GM06990 (cell line): ENCODE measurements around the gene TALDO1.

Source experiments
- DNase-seq: peaks from one replicate; pipeline ENCODE4 v3.0.0-alpha.2; 2011; ENCODE audit not compliant: insufficient read length; ENCODE audit errors: extremely low read depth
- H3K27me3 ChIP-seq: replicated peaks from 2 replicates; pipeline ENCODE4 v1.6.0; 2011; ENCODE audit warnings: low read length; ENCODE audit not compliant: control insufficient read depth, insufficient read depth
- H3K36me3 ChIP-seq: 2 replicates; pipeline ENCODE4 v1.5.1; 2011; ENCODE audit warnings: low read length; ENCODE audit not compliant: control insufficient read depth, insufficient read depth
- H3K4me3 ChIP-seq: replicated peaks from 2 replicates; pipeline ENCODE4 v1.5.1; 2011; ENCODE audit warnings: low read depth, mild to moderate bottlenecking, control low read depth, low read length
- CTCF ChIP-seq: IDR thresholded peaks from 2 replicates; pipeline ENCODE4 v1.5.1; 2011; ENCODE audit warnings: low read length, control low read depth, mild to moderate bottlenecking, inconsistent platforms; ENCODE audit not compliant: insufficient read depth, poor library complexity, severe bottlenecking

TALDO1 gene

DNA sequence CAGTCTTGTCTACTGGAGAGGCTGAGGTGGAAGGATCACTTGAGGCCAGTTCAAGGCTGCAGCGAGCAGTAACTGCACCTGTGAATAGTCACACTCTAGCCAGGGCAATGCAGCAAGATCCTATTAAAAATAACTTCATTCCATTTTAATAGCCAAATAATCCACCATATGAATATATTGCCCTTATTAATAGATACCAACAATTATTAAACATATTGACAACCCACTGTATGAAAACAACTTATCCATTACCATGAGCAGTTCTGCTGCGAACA, 19.6 kb downstream of the TALDO1 start:
- Histone ChIP-seq H3K27me3 (no peaks in the 10 kb centered on the region), H3K36me3 (peaks cover 42% of the 10 kb centered on the region), H3K4me3 (no peak overlapping the region)
- DNase-seq: no peak
- no peak for TF ChIP-seq CTCF

DNA sequence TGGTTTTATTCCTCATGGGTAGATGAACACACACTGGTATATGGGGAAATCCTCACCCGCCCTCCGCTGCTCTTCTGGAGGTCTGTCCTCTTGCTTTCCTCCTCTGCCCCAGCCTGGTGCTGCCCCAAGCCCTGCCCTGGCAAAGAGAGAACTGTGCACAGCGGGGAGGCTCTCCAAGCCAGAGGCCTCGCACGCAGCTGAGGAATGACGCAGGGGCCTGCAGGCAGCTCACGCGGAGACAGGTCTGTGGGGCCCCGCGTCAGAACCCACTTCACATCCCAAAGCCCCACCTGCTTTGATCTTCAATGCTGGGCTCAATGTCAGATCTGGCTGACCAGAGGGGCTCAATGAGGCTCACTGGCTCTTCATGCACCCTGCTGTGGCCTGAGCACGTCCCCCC, 20.0 kb downstream of the TALDO1 start:
- H3K27me3 ChIP-seq: no peaks in the 10 kb centered on the region
- TF ChIP-seq CTCF: no peak
- no peak for DNase-seq
- H3K4me3 ChIP-seq: no peak overlapping the region
- peaks cover 41% of the 10 kb centered on the region for H3K36me3 ChIP-seq

GRCh38 chr11:769887-770641, 22.8 kb downstream of the TALDO1 start:
- peaks cover 23% of the 10 kb centered on the region for H3K36me3 ChIP-seq
- TF ChIP-seq CTCF: no peak
- no peak overlapping the region for H3K4me3 ChIP-seq
- H3K27me3 ChIP-seq: no peaks in the 10 kb centered on the region
- no peak for DNase-seq

- no peak overlapping the region for H3K4me3 ChIP-seq
- H3K36me3 ChIP-seq: peaks cover 22% of the 10 kb centered on the region
- no peaks in the 10 kb centered on the region for H3K27me3 ChIP-seq
- no peak for TF ChIP-seq CTCF
- DNase-seq: no peak
These were observed 23.7 kb downstream of the TALDO1 start for GRCh38 chr11:770642-771616.

DNA sequence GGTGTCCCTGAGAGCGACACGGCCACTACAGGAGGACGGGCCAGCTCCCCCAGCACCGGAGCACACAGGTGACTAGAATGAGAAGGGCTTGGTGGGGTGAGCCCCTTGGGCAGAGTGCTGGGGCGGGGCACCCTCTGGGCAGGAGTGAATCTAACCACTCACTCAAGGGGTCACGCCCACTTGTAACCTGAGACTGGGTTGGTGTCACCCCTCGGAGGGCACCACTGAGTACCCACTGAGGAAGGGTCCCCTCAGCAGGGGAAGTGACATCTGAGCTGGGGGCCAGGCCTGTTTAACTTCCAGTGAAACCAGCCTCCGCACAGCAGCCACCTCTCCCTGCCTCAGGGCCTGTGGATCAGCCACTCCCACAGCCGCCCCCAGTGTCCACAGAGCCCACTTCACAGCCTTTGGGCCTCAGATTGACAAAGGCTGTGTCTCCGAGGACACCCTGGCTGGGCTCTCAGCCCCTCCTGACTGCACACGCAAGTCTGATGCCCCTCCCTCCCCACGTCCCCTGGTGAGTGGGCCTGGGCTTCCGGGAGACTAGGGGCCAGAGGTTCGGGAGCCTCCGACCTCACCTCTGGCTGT, 24.4 kb downstream of the TALDO1 start:
- Histone ChIP-seq H3K36me3 (peaks cover 15% of the 10 kb centered on the region), H3K4me3 (no peak overlapping the region), H3K27me3 (no peaks in the 10 kb centered on the region)
- no peak for TF ChIP-seq CTCF
- DNase-seq: no peak
